Heart left ventricle (tissue), 13 donors: ENCODE data around the gene ATXN1.

Experiments
- CTCF ChIP-seq, 12 donors: fragments of 200-600 bp; sonication (generic) in 4 of 12; IDR thresholded peaks; one replicate each; pipeline versions ENCODE4 v1.5.0 to v1.8.0; 2018 to 2022; ENCODE audit warnings: antibody characterized with exemption in 12 of 12, mild to moderate bottlenecking in 5 of 12
- POLR2A ChIP-seq, 2 donors: fragments of 450-650 bp; IDR thresholded peaks; one replicate each; pipeline ENCODE4 v1.6.1; 2017; ENCODE audit warnings: antibody characterized with exemption in 2 of 2, mild to moderate bottlenecking in 2 of 2, moderate library complexity in 2 of 2
- donor health status: ischemic (EF 13 %, LVEDD 7.1; RV severe dilation, severe dysfunction).
- donor health status: DM: no; HTN: yes; CAD: no.
- donor health status: DM: no; HTN: no; CAD: no.
- donor health status: ischemic (EF 25% LVEDD 6.9; RV normal size, moderate dysfunction).
- donor health status: ischemic (EF 25% LVEDD 5.7; RV mildly dilated, moderate dysfunction).
- donor health status: ischemic (EF 35%, LVEDD 5.7; RV mildly dilated, moderate dysfunction).
- donor health status: nonischemic (EF 11% LVEDD 7.7; RV severe dilation, severe dysfunction).
- donor health status: DM: yes; HTN: yes; CAD: no.
- donor health status: PGD.
- donor health status: ischemic (EF 29% LVEDD 5.4; RV normal size, mild dysfunction).
- donor health status: nonischemic (EF 23%, LVEDD 6.1; RV moderate dilation, normal function).

GRCh38 chr6:16291739-16292138 is 469.5 kb downstream of the ATXN1 start:
- no peak for TF ChIP-seq CTCF (IDR thresholded peaks at IDR 0.05)
- no peak for TF ChIP-seq POLR2A (IDR thresholded peaks at IDR 0.05)
